Natural killer cell (primary cell): ENCODE results near the gene MET. TPM values are rescaled to one million over a fixed set of nuclear protein-coding genes. Genes with fewer than 3 reads are reported as not detected.

Experiments
- ATAC-seq, 3 donors: fragments of 150-1000 bp in 2 of 3; fragments of 200-7000 bp in 1 of 3; cut with Tn5 transposase; 1 replicate in 1 of 3; 2 replicates in 2 of 3; pipeline ENCODE4 v1.10.0; 2021; ENCODE audit warnings: mild to moderate bottlenecking in 2 of 3, moderate library complexity in 2 of 3
- DNase-seq, 2 donors: peaks; one replicate each; pipeline versions ENCODE4 v3.0.0 to v3.0.0-alpha.2; 2013 to 2021; ENCODE audit warnings: mixed read lengths in 1 of 2
- H3K27ac ChIP-seq: one replicate; pipeline ENCODE4 v1.5.1; 2013; ENCODE audit warnings: mild to moderate bottlenecking, low read length
- H3K27me3 ChIP-seq: one replicate; pipeline ENCODE4 v1.6.1; 2013; ENCODE audit warnings: low read length; ENCODE audit not compliant: control insufficient read depth, insufficient read depth
- H3K36me3 ChIP-seq: one replicate; pipeline ENCODE4 v1.6.1; 2013; ENCODE audit warnings: low read length; ENCODE audit not compliant: control insufficient read depth, insufficient read depth
- H3K4me1 ChIP-seq: one replicate; pipeline ENCODE4 v1.6.1; 2013; ENCODE audit warnings: low read length; ENCODE audit not compliant: control insufficient read depth, insufficient read depth
- H3K4me3 ChIP-seq: one replicate; pipeline ENCODE4 v1.5.1; 2013; ENCODE audit warnings: low read length
- H3K9me3 ChIP-seq: one replicate; pipeline ENCODE4 v1.6.1; 2013; ENCODE audit warnings: low read length; ENCODE audit not compliant: control insufficient read depth, insufficient read depth
- H3K27ac Mint-ChIP-seq, 2 donors: one replicate each; pipeline ENCODE4 v1.8.0; 2022; ENCODE audit warnings: mild to moderate bottlenecking in 2 of 2, mixed read lengths in 2 of 2, moderate library complexity in 1 of 2
- H3K27me3 Mint-ChIP-seq, 2 donors: one replicate each; pipeline ENCODE4 v1.8.0; 2022; ENCODE audit warnings: low read depth in 2 of 2, mixed read lengths in 2 of 2
- H3K36me3 Mint-ChIP-seq: one replicate; pipeline ENCODE4 v1.8.0; 2022; ENCODE audit warnings: mixed read lengths
- H3K4me1 Mint-ChIP-seq, 2 donors: one replicate each; pipeline ENCODE4 v1.8.0; 2022; ENCODE audit warnings: mixed read lengths in 2 of 2
- H3K4me3 Mint-ChIP-seq: one replicate; pipeline ENCODE4 v1.8.0; 2022; ENCODE audit warnings: mild to moderate bottlenecking, moderate library complexity, mixed read lengths
- H3K9me3 Mint-ChIP-seq, 2 donors: one replicate each; pipeline ENCODE4 v1.8.0; 2022; ENCODE audit warnings: mixed read lengths in 2 of 2
- CTCF ChIP-seq: fragments of 200-600 bp; IDR thresholded peaks from one replicate; pipeline ENCODE4 v1.8.0; 2022; ENCODE audit warnings: antibody characterized with exemption
- WGBS: methylation state at CpG from one replicate; pipeline ENCODE4 v1.1.7; 2013; ENCODE audit warnings: missing lambda C conversion rate; ENCODE audit not compliant: insufficient coverage; 5-methylcytosine and 5-hydroxymethylcytosine counted together
- intact Hi-C: fragments of 100-400 bp; cut with micrococcal nuclease; formaldehyde crosslinking; loops from one replicate; pipeline ENCODE4 v1.14.2; 2022
- total RNA-seq, 4 donors: library from RNA; stranded (reverse); fragments of 120-200 nt in 1 of 4; gene quantifications; one replicate each; pipeline versions ENCODE4 v1.2.3 to v1.2.4, GENCODE V29; 2013 to 2022

Gene MET
- total RNA-seq, 3 donors from 2014 or later (not counting 1 experiment from before 2014, with no cell fraction given): 0.16 TPM; not detected in 2

DNA sequence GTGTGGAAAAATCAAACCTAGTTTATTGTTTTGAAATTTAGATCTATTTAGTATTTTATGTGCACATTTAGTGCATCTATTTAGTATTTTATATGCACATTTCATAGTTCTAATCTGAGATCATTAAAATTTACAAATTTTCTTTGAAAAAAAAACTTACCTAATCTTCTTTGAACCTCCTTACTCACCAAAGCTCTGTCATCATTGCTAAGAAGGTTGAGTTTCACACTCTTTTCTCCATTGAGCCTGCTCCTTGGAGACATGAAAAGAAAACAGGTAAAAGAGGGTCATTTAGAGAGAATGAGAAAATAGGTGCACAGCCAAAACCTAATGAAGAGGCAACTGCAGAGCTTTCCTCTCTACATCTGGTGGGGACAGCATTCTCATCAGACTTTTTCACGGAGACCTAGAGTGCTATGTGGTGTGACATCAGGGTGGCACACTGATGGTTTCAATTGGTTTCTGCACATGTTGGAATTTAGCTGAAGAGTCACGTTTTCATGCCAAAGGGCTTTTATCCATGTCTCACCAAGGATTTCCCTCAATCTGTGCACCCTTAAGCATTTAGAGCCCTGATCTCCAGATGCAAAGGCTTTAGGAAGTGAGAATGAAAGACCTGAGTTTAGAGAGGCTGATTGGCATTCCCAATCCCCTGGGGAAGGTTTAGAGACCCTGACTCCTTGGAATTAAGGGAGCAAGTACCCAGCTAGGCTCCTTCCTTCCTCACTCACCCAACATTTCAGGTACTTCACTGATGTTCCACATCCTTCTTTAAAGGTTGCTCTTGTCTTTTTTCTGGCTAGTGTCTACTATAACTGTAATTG is 101.1 kb downstream of the MET start:
- Histone ChIP-seq H3K36me3 (no peaks in the 10 kb centered on the region), H3K4me1 (no peaks in the 10 kb centered on the region), H3K4me3 (no peak overlapping the region), H3K9me3 (no peaks in the 10 kb centered on the region), H3K27ac (no peak overlapping the region), H3K27me3 (no peaks in the 10 kb centered on the region)
- no peak overlapping the region for H3K27ac Mint-ChIP-seq
- DNase-seq (no peak), ATAC-seq (no peak)
- H3K4me3 Mint-ChIP-seq: no peak overlapping the region
- no peak for TF ChIP-seq CTCF
- 89% methylated on average over 2 of the region's 2 CpGs for WGBS
- no peaks in the 10 kb centered on the region for H3K36me3 Mint-ChIP-seq
- H3K4me1 Mint-ChIP-seq: no peaks in the 10 kb centered on the region
- intact Hi-C loops: no loop called here
- no peaks in the 10 kb centered on the region for H3K9me3 Mint-ChIP-seq
- H3K27me3 Mint-ChIP-seq: peaks cover 19 to 33% of the 10 kb centered on the region in 2 donors

DNA sequence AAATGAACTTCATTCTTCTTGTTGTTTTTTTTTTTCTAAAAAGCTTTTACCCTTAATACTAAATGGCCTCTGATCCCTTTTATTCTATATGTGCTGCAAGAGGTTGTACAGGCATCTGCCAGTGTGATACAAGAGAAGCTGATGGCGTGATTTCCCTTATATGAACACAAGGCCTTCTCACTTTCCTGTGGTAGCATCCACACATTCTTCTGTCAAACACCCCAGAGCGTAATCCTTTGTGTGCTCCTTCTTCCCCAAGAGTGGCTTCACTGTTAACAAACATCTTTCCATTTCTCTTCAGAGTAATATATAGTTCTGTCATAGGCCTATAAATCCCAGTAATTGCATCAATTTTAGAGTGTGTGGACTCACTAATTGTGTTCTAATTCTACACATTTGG is 104.0 kb downstream of the MET start:
- WGBS: 77% methylated on average over 2 of the region's 2 CpGs
- H3K9me3 ChIP-seq: no peaks in the 10 kb centered on the region
- Mint-ChIP-seq H3K4me3 (no peak overlapping the region), H3K4me1 (no peaks in the 10 kb centered on the region), H3K36me3 (no peaks in the 10 kb centered on the region), H3K9me3 (no peaks in the 10 kb centered on the region), H3K27ac (no peak overlapping the region), H3K27me3 (peaks cover 13 to 26% of the 10 kb centered on the region in 2 donors)
- no peak overlapping the region for H3K4me3 ChIP-seq
- no peaks in the 10 kb centered on the region for H3K27me3 ChIP-seq
- H3K4me1 ChIP-seq: no peaks in the 10 kb centered on the region
- no peak for ATAC-seq
- no peak overlapping the region for H3K27ac ChIP-seq
- DNase-seq: no peak
- intact Hi-C loops: no loop called here
- no peak for TF ChIP-seq CTCF
- no peaks in the 10 kb centered on the region for H3K36me3 ChIP-seq

DNA sequence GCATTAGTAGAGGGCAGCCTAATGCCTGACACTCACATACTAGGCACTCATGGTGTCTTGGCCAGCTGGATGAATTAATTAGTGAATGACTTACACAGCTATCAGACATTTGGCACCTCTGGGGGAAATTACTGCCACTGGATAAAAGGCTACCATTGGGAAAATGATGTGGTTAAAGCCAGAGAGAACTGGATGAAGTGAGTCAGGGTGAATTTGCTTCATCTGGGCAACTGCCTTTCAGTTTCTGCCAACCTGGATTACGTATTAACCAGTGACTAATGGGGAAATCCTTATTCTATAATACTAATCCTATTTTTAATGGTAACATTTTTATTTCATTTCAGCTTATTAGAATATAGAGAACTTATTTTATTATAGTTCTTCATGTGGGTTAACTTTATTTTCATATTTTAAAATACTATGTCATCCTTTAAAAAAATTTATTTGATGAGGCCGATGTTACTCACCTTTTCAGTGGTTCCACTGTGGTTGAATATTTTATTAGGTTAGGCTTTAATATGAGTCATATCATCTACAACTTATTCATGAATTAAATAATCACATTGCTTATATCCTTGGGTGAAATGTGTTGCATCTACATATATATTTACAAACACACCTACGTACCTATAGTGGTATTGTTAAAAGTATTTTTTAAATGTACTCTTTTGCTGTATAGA is 104.8 kb downstream of the MET start:
- Mint-ChIP-seq H3K27ac (no peak overlapping the region), H3K4me1 (no peaks in the 10 kb centered on the region), H3K9me3 (no peaks in the 10 kb centered on the region), H3K4me3 (no peak overlapping the region), H3K27me3 (peaks cover 13 to 19% of the 10 kb centered on the region in 2 donors), H3K36me3 (no peaks in the 10 kb centered on the region)
- intact Hi-C loops: no loop called here
- H3K9me3 ChIP-seq: no peaks in the 10 kb centered on the region
- no CpG with 5 or more reads among the region's 3 CpGs for whole genome bisulfite sequencing
- no peaks in the 10 kb centered on the region for H3K36me3 ChIP-seq
- H3K4me1 ChIP-seq: no peaks in the 10 kb centered on the region
- DNase-seq (no peak), ATAC-seq (no peak)
- no peak overlapping the region for H3K4me3 ChIP-seq
- no peaks in the 10 kb centered on the region for H3K27me3 ChIP-seq
- no peak overlapping the region for H3K27ac ChIP-seq
- TF ChIP-seq CTCF: no peak
